GM10248 (cell line): ENCODE measurements around the gene HSPA12A.

Experiments
- CTCF ChIA-PET: fragments of 300-600 bp; sonication (Branson Sonifier 250); formaldehyde crosslinking; extraction: SDS; loops from one replicate; lab custom pipeline; 2021; ENCODE audit warnings: antibody characterized with exemption; lab: Yijun Ruan, JAX
- POLR2A ChIA-PET: fragments of 350-650 bp; sonication (Branson Sonifier 250); formaldehyde crosslinking; extraction: SDS; loops from one replicate; lab custom pipeline; 2020; ENCODE audit warnings: antibody characterized with exemption; lab: Yijun Ruan, JAX
- DNase-seq: peaks from one replicate; pipeline ENCODE4 v3.0.0; 2012; ENCODE audit errors: extremely low spot score
- CTCF ChIP-seq: IDR thresholded peaks from 2 replicates; pipeline ENCODE4 v1.5.1; 2012; ENCODE audit warnings: mild to moderate bottlenecking, low read depth; ENCODE audit errors: extremely low read depth, missing control alignments, control extremely low read depth

HSPA12A gene

GRCh38 chr10:116679351-116679750 lies 63.0 kb downstream of the HSPA12A start:
- CTCF ChIA-PET = interaction anchor here (1.1 kb wide), 1 partner anchor 108 kb away, joined by 6 read pairs; no protein-coding TSS in a partner anchor
- POLR2A ChIA-PET = no interaction called here
- DNase-seq = no peak

DNA sequence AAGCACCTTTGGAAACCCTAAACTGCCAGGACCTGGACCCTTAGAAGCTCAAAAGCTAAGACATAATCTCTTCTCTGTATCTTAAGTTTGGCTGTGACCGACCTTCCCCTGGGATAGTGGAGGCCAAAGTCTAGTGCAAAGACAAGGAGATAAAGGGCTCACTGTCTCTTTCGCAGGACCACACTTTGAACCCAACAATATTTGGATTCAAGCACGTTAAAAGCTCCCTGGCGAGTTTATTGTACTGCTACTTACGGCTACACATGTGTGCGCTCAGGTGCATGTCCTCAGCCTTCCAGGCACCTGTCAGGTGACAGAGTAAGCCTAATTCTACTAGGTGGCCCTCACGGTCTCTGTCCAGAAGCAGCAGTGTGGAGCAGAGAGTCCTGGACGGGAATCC lies 65.7 kb downstream of the HSPA12A start:
- no peak for DNase-seq
- TF ChIP-seq CTCF = no peak
- CTCF ChIA-PET = interaction anchor here (1.0 to 3.0 kb wide), 5 partner anchors 11 to 498 kb away, joined by 3 to 13 read pairs (median 4); no protein-coding TSS in a partner anchor
- POLR2A ChIA-PET = no interaction called here

More at GRCh38 chr10:116679351-116679750, 63.0 kb downstream of the HSPA12A start:
- TF ChIP-seq CTCF = no peak

DNA sequence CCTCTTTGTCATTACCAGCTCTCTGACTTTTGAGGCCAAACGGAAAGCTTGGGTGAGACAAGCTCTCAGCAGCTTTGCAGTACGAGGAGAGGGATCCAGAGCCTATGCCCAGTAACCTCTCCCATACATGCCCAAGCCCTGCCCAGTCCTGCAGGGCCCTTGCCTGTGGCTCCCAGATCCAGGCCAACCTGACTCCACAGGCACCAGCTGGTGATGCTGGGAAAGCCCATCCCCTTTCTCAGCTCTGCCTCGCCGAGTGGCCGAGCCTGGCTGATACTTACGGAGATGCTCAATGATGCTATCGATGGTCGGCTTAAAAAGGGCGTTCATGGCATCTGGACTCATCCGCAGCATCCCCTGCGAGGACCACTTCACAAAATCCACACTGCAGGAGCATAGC lies 66.2 kb downstream of the HSPA12A start:
- CTCF ChIA-PET = interaction anchor here (1.0 to 3.0 kb wide), 5 partner anchors 11 to 499 kb away, joined by 3 to 13 read pairs (median 4); no protein-coding TSS in a partner anchor
- POLR2A ChIA-PET = no interaction called here
- no peak for DNase-seq
- no peak for TF ChIP-seq CTCF

DNA sequence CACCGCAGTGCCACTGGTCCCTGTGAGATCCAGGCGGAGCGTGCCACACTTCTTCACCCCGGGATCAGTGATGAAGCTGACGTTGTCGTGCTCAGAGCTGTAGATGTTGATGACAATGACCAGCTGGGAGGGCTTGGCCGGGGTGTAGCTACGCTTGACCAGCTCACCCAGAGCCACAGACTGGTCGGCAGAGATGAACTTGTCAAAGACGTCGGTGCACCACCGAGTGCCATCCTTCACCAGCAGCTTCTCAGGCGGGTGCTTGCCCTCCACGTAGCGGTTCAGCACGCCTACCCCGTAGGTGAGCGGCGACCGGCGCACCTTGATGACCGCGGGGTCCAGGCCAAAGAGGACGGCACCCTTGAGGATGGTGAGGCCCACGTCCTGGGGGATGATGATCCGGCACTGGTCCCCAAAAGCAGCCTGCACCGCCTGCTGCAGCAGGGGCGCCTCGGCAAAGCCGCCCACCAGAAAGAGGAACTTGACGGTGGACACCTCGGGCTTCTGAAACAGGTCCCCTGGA lies 67.4 kb downstream of the HSPA12A start:
- TF ChIP-seq CTCF = no peak
- DNase-seq = no peak
- ChIA-PET CTCF (interaction anchor here (1.0 to 3.0 kb wide), 4 partner anchors 8 to 500 kb away, joined by 3 to 8 read pairs (median 4); no protein-coding TSS in a partner anchor), POLR2A (no interaction called here)

- POLR2A ChIA-PET = no interaction called here
- CTCF ChIA-PET = interaction anchor here (1.0 to 1.9 kb wide), 2 partner anchors 9 to 501 kb away, joined by 3 to 5 read pairs; no protein-coding TSS in a partner anchor
- no peak for DNase-seq
- TF ChIP-seq CTCF = no peak
Observed at GRCh38 chr10:116673866-116674265, 68.5 kb downstream of the HSPA12A start.

GRCh38 chr10:116672891-116673290 lies 69.5 kb downstream of the HSPA12A start:
- no peak for TF ChIP-seq CTCF
- POLR2A ChIA-PET = no interaction called here
- no peak for DNase-seq
- CTCF ChIA-PET = no interaction called here
